ENCODE data around the gene SLC15A2.
"Not testable (repeated sequence)": the region's sequence is repeated elsewhere in the genome, so short reads cannot be mapped to it uniquely, and the experiment has no call there.

Gene SLC15A2

GRCh38 chr3:121894301-121894990, at the start of gene SLC15A2:
Gene SLC15A2, plus strand, starts transcription at chr3:121894401. Its CDS starts 76 bp downstream, at chr3:121894477.
- DNase-seq (ENCODE audit: low spot score): peak; percentile 49

- DNase-seq (ENCODE audit: low spot score): no peak
Observed at GRCh38 chr3:121844892-121845291, 49.3 kb upstream of the SLC15A2 start.

GRCh38 chr3:121852256-121852655, 41.9 kb upstream of the SLC15A2 start:
- DNase-seq (ENCODE audit: low spot score): no peak

DNA sequence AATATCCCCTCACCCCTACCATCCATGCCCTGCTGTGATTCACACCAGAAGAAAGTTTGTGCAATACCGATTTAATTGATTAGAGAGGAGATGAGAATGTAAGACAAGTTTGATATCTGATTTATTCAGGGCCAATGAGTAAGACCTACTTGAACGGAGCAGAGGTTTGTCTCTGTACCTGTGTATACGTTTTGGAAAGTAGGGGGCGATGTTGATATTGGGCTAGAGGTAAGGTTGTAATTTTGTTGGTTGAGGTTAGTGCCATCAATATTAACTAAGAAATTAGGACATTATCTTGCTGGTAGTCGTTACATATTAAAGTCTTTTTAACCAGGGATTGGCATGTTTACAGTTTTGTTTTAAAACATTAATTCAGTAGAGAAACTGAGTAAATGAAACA, 38.6 kb upstream of the SLC15A2 start:
- DNase-seq (ENCODE audit: low spot score): no peak

- not testable (repeated sequence) for DNase-seq (ENCODE audit: low spot score)
Observed at GRCh38 chr3:121857778-121858177, 36.4 kb upstream of the SLC15A2 start.

- not testable (repeated sequence) for DNase-seq (ENCODE audit: low spot score)
Observed at GRCh38 chr3:121863247-121863646, 31.0 kb upstream of the SLC15A2 start.

- DNase-seq (ENCODE audit: low spot score): no peak
Observed at GRCh38 chr3:121863801-121864200, 30.4 kb upstream of the SLC15A2 start.

GRCh38 chr3:121869736-121870135, 24.5 kb upstream of the SLC15A2 start:
- DNase-seq (ENCODE audit: low spot score): no peak

GRCh38 chr3:121870717-121871116, 23.5 kb upstream of the SLC15A2 start:
- no peak for DNase-seq (ENCODE audit: low spot score)

- no peak for DNase-seq (ENCODE audit: low spot score)
Observed at GRCh38 chr3:121871430-121871829, 22.8 kb upstream of the SLC15A2 start.

DNA sequence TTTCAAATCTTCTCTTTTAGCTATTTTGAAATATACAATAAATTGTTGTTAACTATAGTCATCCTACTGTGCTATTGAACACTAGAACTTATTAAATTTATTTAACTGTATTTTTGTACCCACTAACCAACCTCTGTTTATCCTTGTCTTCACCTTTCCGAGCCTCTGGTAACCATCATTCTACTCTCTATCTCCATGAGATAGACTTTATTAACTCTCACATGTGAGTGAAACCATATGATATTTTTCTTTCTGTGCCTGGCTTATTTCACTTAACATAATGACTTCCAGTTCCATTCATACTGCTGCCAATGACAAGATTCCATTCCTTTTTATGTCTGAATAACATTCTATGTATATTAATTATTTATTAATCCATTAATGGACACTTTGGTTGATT, 15.8 kb upstream of the SLC15A2 start:
- no peak for DNase-seq (ENCODE audit: low spot score)

- no peak for DNase-seq (ENCODE audit: low spot score)
Observed at GRCh38 chr3:121883507-121883906, 10.7 kb upstream of the SLC15A2 start.

DNA sequence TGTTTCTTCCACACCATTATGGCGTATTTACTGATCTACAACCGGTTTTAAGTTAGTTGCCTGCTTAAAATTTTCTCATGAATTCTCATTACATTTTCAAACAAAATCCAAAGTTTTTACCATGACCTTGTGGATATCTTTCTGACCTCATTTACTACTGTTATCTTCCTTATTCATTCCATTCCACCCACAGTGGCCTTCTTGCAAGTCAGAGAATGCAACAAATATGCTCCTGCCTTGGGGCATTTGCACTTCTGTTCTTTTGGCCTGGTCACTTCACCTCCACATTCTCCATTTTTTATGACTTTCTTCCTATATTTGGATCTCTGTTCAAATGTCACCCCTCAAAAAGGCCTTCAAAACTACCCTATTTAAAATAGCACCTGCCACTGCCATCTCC, 8.8 kb upstream of the SLC15A2 start:
- no peak for DNase-seq (ENCODE audit: low spot score)

- no peak for DNase-seq (ENCODE audit: low spot score)
Observed at GRCh38 chr3:121895121-121895520, 920 bp downstream of the SLC15A2 start.

DNA sequence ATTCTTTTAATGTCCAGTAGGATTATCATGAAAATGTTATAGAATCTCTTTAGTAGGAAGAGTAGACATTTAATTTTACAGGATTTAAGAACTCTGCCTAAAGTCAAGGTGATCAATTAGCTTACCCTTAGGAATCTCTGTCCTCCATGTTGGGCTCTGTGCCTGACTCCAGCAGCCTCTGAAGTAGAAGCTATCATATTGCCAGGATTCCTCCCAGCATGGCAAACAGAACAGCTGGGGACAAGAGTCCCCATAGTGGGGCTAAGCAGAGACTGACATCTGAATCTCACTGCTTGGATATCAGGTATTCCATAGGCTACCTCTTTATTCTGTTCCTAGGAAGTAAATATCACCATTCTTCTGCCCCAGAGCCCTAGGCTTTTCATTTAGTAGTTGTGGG, 1.5 kb downstream of the SLC15A2 start:
- no peak for DNase-seq (ENCODE audit: low spot score)

DNA sequence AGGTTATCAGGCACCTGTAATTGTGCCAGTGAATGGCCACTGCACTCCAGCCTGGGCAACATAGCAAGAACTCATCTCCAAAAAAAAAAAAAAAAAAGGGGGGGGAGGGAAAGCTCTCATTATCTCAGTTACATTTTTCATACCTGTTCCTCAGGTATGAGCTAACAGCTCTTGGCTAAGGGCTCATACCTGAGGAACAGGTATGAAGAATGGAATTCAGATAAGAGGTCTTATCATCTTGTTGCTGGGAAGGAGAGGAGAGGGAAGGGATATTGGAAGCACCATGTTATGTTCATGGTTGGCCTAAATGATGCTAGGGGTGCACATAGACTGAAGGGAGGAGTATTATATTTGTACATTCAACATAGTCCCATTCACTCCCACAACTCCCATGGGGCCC, 2.6 kb downstream of the SLC15A2 start:
- no peak for DNase-seq (ENCODE audit: low spot score)

DNA sequence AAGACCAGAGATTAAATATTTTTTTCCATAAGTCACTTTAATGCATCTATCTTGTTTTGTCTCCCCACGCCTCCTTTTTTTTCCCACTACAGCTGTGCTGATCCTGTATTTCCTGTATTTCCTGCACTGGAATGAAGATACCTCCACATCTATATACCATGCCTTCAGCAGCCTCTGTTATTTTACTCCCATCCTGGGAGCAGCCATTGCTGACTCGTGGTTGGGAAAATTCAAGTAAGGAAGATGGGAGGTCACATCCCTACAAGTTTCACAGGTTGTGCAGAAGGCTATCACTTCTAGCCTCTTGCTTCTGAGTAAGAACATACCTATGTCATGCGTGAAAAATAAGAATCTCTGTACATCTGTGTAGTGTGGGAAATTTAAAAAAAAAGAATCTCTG, 3.1 kb downstream of the SLC15A2 start:
- no peak for DNase-seq (ENCODE audit: low spot score)

GRCh38 chr3:121913305-121913990, 19.2 kb downstream of the SLC15A2 start:
- no peak for DNase-seq (ENCODE audit: low spot score)

GRCh38 chr3:121914081-121914998, 20.1 kb downstream of the SLC15A2 start:
- no peak for DNase-seq (ENCODE audit: low spot score)

- peak; percentile 43 for DNase-seq (ENCODE audit: low spot score)
Observed at GRCh38 chr3:121916189-121916588, 22.0 kb downstream of the SLC15A2 start.

DNA sequence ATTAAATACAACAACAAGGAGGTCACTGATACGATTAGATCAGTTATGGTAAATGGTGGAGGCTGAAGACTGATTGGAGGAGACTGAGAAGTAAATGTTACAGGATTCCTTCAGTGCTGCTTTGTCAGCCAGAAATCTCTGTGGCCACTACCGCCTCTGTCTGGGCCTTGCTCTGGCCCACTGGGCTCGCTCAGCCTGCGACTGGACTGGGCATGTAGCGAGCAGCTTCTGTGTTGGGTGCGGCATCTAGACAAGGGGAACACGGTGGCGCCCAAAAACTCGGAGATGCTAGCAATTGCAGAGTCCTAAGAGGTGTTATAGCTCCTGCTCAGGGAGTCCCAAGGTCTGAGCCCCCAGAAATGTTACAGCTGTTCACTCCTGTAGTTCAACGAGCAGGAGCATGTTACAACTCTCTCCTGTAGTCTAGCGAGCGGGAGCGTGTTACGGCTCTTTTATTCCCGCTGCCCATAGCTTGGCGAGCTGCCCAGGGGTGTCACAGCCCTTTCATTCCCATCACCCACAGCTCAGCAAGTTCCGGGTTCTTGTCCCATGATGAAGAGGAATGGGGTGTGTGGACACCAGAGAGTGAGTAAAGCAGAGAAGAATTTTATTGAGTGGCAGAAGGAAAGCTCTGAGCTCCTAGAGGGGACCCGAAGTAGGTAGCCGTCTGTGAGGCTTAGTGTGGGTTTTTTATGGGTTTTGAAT, 24.7 kb downstream of the SLC15A2 start:
- no peak for DNase-seq (ENCODE audit: low spot score)

- no peak for DNase-seq (ENCODE audit: low spot score)
Observed at GRCh38 chr3:121924734-121925133, 30.5 kb downstream of the SLC15A2 start.
